GDM1 (cell line): ENCODE data around the gene ASCL2.

Source experiments
- DNase-seq: peaks from one replicate; lab custom pipeline; 2025; lab: John Stamatoyannopoulos, UW

ASCL2 gene

DNA sequence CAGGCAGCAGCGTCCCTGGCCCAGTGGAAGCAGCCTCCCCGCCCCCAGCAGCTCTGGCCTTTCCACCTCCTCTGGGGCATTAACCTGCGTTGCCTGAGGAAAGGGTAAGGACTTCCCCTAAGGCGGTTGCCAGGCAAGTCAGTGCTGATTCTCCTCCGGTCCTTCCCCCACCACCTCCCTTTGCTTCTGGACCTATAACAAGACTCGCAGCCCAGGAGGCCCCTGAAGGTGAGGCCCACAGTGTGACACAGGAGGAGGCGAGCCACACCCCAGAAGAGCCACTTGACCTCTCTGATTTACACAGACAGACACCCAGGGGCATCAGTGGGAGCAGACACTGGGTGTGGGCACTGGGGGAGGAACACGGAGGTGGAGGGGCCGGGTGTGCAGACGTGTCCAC lies 35.4 kb downstream of the ASCL2 start:
- no peak for DNase-seq

DNA sequence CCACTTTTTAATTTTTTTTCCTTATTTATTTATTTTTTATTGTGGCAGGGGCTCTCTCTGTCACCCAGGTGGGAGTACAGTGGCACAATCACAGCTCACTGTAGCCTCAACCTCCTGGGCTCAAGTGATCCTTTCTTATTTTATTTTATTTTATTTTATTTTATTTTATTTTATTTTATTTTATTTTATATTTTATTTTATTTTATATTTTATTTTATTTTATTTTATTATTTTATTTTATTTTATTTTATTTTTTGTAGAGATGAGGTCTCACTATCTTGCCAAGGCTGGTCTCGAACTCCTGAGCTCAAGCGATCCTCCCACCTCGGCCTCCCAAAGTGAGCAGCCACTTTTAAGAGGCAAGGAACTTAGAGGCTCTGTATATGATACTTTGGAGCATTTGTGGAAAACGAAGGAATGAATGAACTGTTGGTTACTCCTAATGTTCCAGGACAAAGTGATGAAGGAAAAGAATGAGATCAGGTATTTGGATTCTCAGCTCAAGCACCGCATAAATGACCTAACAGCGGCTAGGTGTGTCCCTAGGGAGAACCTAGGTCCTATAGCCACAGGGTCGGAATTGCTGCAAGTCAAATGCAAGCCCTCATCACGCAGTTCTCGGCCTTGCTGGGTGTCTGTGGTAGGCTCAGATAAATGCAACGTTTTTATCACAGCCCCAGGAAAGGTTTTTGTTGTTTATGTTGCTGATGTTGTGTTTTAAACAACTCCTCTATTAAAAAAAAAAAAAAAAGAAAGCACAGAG lies 36.5 kb downstream of the ASCL2 start:
- DNase-seq = no peak

DNA sequence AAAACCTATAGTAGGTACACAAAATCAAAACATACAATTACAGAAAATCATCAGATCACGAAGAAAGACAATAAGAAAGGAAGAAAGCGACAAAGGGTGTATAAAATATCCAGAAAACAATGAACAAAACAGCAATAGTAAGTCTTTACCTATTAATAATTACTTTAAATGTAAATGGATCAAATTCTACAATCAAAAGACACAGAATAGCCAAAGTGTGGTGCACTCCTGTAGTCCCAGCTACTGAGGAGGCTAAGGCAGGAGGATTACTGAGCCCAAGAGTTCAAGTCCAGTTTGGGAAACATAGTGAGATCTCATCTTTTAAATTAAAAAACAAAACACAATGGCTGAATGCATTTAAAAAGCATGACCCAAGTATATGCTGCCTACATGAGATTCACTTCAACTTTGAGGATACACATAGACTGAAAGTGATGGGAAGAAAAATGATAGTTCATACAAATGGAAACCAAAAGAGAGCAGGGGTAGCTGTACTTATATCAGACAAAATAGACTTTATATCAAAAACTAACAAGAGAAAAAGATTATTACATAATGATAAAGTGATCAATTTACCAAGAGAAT lies 40.6 kb downstream of the ASCL2 start:
- DNase-seq = no peak

DNA sequence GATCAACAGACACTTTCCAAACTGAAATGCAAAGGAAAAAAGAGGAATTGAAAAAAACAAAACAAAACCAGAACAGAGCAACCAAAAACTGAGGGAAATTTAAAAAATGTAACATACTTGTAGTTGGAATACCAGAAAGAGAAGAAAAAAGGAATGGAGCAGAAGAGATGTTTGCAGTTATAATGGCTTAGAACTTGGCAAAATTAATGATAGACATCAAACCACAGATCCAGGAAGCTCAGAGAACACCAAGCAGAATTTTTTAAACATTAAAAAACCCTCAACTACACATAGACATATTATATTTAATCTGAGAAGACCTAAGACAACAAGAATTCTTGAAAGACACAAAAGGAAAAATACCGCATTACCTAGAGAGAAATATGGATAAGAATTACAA lies 46.1 kb downstream of the ASCL2 start:
- no peak for DNase-seq

DNA sequence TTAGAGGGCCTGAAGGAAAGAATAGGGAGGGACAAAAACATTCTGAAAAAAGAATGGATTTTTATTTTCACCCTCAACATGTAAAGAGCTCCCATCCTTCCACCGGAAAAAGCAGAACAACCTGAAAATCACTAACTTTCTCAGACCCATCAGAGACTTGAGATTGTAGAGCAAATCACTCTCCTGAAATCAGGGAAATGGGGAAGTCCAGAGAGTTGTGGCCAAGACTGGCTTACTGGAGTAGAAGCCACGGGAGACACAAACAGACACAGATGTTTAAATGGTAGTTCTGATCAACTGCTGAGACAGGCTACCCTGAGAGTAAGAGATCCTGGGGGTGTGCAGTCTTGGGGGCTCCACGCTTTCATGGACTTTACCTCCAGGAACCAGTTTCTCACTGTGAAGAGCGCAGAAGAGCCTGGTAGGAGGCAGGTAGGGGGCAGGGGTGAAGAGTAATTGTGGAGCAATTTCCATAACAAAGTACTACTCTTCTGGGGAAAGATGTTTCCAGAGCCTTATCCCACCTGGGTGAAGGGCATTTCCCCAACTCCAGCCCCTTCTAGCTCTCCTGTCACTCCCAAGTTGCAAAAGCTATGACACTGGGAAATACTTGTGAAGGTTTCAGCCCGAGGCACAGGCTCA lies 47.1 kb downstream of the ASCL2 start:
- no peak for DNase-seq

DNA sequence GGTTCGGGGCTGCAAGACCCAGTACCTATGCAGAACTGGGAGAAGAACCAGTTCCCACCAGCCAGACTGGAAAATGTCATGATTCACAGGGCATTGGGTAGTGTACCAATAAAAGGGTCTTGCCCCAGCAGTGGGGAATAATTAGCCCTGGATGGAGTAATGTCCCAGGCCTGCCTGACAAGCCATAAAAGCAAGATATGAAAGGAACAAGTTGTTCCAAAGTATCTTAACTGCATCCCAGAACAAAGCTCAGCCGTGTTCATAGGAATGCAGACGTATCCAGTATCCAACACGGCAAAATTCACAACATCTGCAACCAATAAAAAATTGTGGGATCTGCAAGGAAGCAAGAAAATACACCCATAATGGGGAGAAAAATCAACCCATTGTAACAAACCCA lies 47.9 kb downstream of the ASCL2 start:
- DNase-seq = no peak

DNA sequence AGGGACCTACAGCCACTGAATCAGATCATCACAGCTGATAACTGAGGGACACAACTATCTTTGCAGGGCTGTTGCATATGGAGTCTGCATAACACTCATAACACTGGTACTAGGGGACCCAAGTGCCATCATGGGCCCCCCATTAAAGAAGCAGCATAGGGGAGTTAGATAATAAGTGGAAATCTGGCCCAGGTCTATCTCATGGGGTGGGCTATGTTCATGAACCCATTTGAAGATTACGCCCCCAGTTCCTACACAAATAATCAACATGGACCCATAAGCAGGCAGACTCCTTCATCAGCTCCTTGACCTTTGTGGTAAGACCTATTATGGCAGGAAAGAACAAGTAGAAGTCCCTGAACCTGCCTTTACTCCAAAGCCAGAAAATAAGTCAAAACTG lies 48.8 kb downstream of the ASCL2 start:
- DNase-seq = no peak

DNA sequence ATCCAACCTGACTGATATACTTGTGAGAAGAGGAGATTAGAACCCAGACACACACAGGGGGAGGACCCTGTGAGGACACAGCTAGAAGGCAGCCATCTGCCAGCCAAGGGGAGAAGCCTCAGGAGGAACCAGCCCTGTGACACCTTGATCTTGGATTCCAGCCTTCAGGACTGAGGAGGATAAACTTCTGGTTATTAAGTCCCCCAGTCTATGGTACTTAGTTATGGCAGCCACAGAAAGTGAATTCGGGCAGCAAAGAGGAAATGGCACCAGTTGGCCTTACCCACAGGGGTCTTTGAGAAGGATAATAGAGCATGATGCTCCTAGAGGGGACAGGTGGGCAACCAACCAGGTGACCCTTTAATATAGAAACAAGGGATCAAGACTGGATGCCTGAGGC lies 49.4 kb downstream of the ASCL2 start:
- DNase-seq = no peak

DNA sequence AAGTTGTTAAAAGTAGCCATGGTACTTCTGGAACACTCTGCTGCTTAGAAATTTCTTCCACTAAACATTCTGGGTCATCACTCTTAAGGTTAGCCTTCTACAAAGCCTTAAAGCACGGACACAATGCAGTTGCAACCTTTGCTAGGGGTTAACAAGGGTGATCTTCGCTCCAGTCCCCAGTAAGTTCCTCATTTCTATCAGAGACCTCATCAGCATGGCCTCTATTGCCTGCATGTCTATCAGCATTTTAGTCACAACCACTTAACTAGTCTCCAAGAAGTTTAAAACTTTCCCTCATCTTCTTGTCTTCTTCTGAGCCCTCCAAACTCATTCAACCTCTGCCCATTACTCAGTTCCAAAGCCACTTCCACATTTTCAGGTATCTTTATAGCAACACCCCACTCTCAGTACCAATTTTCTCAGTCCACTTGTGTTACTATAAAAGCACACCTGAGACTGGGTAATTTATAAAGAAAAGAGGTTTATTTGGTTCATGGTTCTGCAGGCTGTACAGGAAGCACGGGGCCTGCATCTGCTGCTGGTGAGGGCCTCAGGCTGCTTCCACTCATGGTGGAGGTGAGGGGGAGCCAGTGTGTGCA lies 50.1 kb downstream of the ASCL2 start:
- DNase-seq = no peak

DNA sequence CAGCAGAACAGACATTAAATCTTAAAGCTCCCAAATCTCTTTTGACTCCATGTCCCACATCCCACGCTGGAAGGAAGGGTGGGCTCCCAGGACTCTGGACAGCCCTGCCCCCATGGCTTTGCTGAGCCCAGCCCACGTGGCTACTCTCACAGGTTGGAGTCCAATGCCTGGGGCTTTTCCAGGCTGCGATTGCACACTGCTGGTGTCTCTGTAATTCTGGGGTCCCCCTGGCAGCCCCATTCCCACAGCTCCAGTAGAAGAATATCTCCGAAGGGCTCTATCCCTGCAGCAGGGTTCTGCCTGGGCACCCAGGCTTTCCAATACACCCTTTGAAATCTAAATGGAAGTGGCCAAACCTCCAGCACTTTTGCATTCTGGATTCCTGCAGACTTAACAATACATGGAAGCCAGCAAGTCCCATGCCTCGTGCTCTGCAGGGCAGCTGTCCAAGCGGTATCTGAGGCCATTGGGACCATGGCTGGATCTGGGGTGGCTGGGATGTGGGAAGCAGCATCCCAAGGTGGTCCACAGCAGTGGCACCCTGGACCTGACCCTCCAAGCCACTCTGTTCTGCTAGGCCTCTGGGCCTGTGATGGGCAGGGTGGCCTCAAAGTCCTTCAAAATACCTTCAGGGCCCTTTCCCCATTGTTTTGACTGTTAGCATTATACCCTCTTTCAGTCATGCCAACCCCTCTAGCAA lies 50.9 kb downstream of the ASCL2 start:
- no peak for DNase-seq
